Measurements from ENCODE around the gene KRT74.

DNA sequence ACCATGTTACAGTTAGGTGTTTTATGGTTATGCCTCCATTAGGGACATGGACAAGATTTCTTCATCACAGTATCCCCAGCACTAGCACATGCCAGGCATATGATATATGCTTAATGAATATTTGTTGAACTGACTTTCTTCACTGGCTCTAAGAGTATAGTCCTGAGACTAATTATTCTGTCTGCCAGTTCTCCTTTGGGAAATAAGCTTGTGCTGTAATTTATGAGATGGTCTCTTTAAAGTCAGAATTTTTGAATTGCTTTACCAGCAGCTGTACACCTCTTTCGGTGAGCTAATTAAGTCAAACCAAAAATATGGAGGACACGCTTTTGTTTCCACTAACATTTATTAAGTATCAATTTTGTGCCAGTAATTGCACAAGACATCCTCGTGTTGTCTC is 32.5 kb upstream of the KRT74 start:
- no peak for TF ChIP-seq POLR2AphosphoS5 (IDR thresholded peaks at IDR 0.05)
- TF ChIP-seq, protein P1, sequence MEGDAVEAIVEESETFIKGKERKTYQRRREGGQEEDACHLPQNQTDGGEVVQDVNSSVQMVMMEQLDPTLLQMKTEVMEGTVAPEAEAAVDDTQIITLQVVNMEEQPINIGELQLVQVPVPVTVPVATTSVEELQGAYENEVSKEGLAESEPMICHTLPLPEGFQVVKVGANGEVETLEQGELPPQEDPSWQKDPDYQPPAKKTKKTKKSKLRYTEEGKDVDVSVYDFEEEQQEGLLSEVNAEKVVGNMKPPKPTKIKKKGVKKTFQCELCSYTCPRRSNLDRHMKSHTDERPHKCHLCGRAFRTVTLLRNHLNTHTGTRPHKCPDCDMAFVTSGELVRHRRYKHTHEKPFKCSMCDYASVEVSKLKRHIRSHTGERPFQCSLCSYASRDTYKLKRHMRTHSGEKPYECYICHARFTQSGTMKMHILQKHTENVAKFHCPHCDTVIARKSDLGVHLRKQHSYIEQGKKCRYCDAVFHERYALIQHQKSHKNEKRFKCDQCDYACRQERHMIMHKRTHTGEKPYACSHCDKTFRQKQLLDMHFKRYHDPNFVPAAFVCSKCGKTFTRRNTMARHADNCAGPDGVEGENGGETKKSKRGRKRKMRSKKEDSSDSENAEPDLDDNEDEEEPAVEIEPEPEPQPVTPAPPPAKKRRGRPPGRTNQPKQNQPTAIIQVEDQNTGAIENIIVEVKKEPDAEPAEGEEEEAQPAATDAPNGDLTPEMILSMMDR (IDR thresholded peaks at IDR 0.05): no peak
- TF ChIP-seq EP300 (IDR thresholded peaks at IDR 0.05): no peak
- no peak for TF ChIP-seq POLR2A (IDR thresholded peaks at IDR 0.05)

All from suprapubic skin (tissue), 4 donors.